Posterior vena cava (tissue), 2 donors: ENCODE measurements around the gene KBTBD7. TPM values are rescaled to one million over a fixed set of nuclear protein-coding genes. Genes with fewer than 3 reads are reported as not detected.

Experiments used
- DNase-seq: peaks from one replicate; pipeline ENCODE4 v3.0.0-alpha.2; 2020; ENCODE audit warnings: low spot score
- intact Hi-C, 2 donors: fragments of 100-400 bp; cut with DNase I; formaldehyde crosslinking; loops; one replicate each; pipeline versions ENCODE4 v1.14.1 to v1.14.2; 2022 to 2023
- long read RNA-seq, 2 donors: library from polyadenylated mRNA; unstranded; transcript quantifications; one replicate each; pipeline ENCODE4 v2.0.0, GENCODE V29; 2020 to 2021
- total RNA-seq, 2 donors: library from RNA; stranded (reverse); fragmentation: NEBNext Ultra II Directional; extraction: Animal tissue kit (Norgen Biotek cat#: 25700); gene quantifications; one replicate each; pipeline ENCODE4 v1.2.1, GENCODE V29; 2021
- donor health status: DM: yes; HTN: yes; CAD: no.
- donor health status: DM: yes; HTN: yes; CAD: no.

Gene KBTBD7, protein sequence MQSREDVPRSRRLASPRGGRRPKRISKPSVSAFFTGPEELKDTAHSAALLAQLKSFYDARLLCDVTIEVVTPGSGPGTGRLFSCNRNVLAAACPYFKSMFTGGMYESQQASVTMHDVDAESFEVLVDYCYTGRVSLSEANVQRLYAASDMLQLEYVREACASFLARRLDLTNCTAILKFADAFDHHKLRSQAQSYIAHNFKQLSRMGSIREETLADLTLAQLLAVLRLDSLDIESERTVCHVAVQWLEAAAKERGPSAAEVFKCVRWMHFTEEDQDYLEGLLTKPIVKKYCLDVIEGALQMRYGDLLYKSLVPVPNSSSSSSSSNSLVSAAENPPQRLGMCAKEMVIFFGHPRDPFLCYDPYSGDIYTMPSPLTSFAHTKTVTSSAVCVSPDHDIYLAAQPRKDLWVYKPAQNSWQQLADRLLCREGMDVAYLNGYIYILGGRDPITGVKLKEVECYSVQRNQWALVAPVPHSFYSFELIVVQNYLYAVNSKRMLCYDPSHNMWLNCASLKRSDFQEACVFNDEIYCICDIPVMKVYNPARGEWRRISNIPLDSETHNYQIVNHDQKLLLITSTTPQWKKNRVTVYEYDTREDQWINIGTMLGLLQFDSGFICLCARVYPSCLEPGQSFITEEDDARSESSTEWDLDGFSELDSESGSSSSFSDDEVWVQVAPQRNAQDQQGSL
- 1 to 10 TPM; 4.6 to 5.9 TPM for total RNA-seq
- long read RNA-seq, donor 1, full-length matches to known transcripts: 5 of 5 reads
- long read RNA-seq, donor 1, partial matches to known transcripts: 0 of 5 reads
- long read RNA-seq, donor 1, other reads (novel, unspliced or antisense): 0 of 5 reads
- long read RNA-seq, donor 2, full-length matches to known transcripts: 5 of 5 reads
- long read RNA-seq, donor 2, partial matches to known transcripts: 0 of 5 reads
- long read RNA-seq, donor 2, other reads (novel, unspliced or antisense): 0 of 5 reads

DNA sequence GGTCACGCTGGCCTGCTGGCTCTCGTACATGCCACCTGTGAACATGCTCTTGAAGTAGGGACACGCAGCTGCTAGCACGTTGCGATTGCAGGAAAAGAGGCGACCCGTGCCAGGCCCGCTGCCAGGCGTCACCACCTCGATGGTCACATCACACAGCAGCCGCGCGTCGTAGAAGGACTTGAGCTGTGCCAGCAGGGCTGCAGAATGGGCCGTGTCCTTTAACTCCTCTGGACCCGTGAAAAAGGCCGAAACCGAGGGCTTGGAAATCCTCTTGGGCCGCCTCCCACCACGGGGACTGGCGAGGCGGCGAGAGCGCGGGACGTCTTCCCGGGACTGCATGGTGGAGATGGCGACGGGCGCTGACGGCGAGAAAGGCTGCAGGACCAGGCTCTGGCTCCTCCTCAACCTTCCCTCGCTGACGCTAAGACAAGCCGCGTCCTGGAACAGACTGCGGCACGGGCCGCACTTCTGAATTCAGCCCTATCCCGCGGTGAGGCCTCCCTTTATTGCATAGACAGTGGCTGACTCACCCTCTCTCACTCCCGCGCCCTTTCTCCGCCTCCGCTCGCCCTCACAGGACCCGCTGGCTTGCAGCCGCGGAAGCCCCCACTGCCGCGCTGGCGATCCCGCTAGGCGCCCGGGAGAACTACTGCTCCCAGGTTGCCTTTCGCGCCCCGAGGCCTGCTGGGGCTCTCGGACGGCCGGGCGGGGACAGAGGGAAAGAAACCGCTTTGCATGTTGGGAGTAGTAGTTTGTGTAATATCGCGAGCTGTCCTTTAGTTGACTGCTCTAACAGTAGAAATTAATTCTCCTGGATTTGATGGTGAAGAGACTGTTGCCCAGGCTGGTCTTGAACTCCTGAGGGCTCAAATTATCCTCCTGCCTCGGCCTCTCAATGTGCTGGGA, at the start of gene KBTBD7:
TSS of gene KBTBD7 (minus strand) at position 651 of the 906 bp plus-strand sequence. CDS start at position 339, 312 bp downstream.
- DNase-seq: peak; percentile 98
- intact Hi-C loops: no loop called here

- intact Hi-C loops: no loop called here
- DNase-seq: no peak
Observed at GRCh38 chr13:41241626-41242025, 47.3 kb upstream of the KBTBD7 start.

GRCh38 chr13:41236369-41236768, 42.0 kb upstream of the KBTBD7 start:
- no peak for DNase-seq
- intact Hi-C loops: no loop called here

DNA sequence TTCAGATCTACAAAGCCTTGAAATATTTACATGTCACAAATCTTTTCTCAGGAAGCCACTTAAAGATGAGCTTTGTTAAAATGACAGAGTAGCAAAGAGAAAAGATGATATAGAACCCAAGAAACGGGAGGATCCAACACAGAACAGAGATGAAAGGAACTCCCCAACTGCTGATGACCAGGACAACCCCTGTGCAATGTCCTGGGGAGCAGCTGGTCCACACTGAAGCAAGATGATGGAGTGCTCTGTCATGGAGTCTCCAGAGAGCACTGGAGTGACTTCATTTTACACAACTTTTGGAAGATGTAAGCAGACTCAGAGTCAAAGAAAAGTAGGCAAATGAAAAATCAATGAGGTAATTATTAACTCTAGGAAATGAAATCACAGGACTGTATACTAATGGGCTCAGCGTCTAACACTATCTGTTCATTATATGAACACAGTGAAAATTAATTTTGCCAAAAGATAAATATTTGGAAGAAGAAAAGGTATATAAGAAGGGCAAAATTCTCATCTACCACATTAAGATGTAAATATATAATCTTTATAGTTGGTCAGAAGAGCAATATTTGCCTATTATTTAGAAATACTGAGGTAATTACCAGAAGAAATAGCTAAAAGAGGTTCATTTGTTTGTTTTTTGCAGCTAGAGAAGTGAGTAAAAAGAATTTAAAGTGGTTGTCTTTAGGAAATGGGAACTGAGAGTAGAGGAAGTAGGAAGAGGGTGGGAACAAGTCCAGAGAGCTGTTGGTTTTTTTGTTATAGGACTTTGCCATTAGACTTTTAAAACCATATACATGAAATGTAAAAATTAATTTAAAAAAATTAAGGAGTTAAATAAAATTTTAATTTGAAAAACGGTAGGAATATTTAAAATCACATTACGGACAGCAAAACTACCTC, 38.5 kb upstream of the KBTBD7 start:
- intact Hi-C loops: no loop called here

GRCh38 chr13:41231786-41232185, 37.4 kb upstream of the KBTBD7 start:
- intact Hi-C loops: no loop called here
- DNase-seq: no peak

More for the DNA sequence above, 38.5 kb upstream of the KBTBD7 start:
- no peak for DNase-seq

- DNase-seq: no peak
- intact Hi-C loops: no loop called here
Observed at GRCh38 chr13:41231025-41231677, 36.8 kb upstream of the KBTBD7 start.

DNA sequence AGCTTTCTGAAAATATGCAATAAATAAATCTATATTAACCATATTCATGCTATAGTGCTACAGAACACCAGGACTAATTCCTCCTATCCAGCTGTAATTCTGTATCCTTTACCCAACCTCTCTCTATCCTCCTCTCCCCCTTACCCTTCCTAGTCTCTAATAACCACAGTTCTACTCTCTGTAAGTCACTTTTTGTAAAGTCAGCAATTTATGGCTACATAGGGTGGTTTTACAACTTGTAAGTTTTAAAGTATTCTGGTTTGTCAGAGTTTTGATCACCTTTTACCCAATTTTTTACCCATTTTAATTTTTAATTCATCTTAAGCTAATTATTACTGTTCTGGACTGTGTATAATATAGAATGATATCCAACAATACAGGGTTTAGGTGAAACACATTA, 35.0 kb upstream of the KBTBD7 start:
- intact Hi-C loops: no loop called here
- no peak for DNase-seq

DNA sequence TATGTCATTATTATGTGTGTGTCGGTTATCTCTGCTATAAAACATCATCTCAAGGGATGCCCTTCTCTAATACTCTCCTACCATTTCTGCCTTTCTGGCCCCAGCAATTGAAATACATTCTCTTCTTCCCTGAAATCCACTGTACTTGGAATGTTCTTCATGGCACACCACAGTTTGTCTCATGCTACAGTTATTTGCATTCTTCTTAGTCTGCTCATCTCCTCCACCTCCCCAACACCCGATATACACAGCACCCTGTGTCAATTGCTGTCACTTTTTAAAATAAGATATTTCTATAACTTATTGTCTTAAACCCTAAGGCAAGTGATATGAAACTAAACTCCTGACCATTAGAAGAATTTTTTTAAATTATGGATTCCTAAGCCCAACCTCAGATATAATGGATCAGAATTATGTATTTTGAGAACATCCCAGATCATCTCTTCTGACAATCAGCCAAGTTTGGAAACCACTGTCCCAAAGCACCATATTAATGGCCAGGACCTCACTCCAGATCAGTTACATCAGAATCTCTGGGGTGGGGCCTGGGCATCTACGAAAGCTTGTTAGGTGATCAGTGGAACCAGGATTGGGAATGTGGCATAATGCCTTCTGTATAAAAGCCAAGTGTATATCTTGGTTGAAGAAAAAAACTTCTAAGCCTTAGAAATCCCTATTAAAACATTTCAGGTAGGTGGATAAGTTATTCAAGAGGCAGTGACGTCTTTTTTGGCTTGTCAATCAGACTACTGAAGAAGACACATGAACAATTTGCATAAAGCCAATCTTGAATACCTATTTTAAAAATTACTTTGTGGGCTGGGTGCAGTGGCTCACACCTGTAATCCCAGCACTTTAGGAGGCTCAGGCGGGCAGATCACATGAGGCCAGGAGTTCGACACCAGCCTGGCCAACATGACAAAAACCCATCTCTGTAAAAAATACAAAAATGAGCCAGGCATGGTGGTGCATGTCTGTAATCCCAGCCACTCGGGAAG, 30.0 kb upstream of the KBTBD7 start:
- intact Hi-C loops: loop anchor here in 1 of 2 donors (5.0 kb wide), 1 partner anchor 147 kb away; no protein-coding TSS in a partner anchor

DNA sequence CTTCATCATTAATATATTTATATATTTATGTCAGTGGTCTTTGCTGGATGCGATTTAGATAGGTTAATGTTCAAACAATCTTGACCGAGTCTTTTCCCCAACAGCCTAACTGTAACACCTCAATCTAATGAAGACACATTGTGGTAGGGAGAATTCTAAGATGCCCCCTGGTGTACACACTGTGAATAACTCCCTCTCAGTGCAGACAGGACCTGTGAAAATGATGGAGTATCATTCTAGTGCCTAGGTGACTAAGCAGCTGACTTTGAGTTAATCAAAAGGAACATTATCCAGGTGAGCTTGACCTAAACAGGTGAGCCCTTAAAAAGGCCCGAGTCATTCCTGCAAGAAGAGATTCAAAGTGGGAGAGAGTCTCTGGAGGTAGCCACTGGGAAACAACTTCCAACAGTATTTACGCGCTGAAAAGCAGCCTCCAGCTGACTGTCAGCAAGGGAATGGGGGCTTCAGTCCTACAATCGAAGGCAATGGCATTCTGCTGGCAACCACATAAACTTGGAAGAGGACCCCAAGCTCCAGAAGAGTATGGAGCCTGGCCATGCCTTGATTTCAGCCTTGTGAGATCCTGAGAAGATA, 28.0 kb upstream of the KBTBD7 start:
- no peak for DNase-seq
- intact Hi-C loops: loop anchor here in 1 of 2 donors (5.0 kb wide), 1 partner anchor 145 kb away; no protein-coding TSS in a partner anchor

More for the DNA sequence above, 30.0 kb upstream of the KBTBD7 start:
- no peak for DNase-seq

DNA sequence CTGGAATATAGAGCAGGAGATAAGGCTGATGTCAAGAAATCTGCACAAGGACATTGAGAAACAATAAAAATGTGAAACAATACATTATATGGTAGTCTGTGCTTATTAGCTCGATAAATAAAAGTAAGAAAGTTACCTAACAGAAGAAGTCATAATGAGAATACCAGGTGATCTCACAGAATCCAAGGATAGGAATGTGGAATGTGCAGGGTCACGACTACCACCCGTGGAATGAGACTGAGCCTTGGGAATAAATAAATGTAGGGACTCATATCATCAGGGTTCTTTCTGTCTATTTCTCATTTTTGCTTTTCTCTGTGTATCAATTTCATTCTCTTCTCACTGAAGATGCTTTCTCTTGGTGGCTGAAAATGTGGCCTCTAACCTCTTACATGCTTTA, 26.0 kb upstream of the KBTBD7 start:
- intact Hi-C loops: loop anchor here in 1 of 2 donors (5.0 kb wide), 1 partner anchor 143 kb away; no protein-coding TSS in a partner anchor
- DNase-seq: no peak

GRCh38 chr13:41216160-41216559, 21.8 kb upstream of the KBTBD7 start:
- no peak for DNase-seq
- intact Hi-C loops: no loop called here

GRCh38 chr13:41213919-41214318, 19.6 kb upstream of the KBTBD7 start:
- intact Hi-C loops: no loop called here
- no peak for DNase-seq

- intact Hi-C loops: no loop called here
- no peak for DNase-seq
Observed at GRCh38 chr13:41213316-41213715, 18.9 kb upstream of the KBTBD7 start.

- intact Hi-C loops: no loop called here
Observed at GRCh38 chr13:41212881-41213280, 18.5 kb upstream of the KBTBD7 start.

GRCh38 chr13:41211062-41211461, 16.7 kb upstream of the KBTBD7 start:
- DNase-seq: no peak
- intact Hi-C loops: no loop called here

More at GRCh38 chr13:41212881-41213280, 18.5 kb upstream of the KBTBD7 start:
- DNase-seq: no peak

- DNase-seq: no peak
- intact Hi-C loops: no loop called here
Observed at GRCh38 chr13:41206467-41206866, 12.1 kb upstream of the KBTBD7 start.
